Cortex of kidney (tissue), 1 donor: ENCODE results near the gene CACNA1G.

Experiments
- DNase-seq: peaks from one replicate; lab custom pipeline; 2025; lab: John Stamatoyannopoulos, UW

The CACNA1G gene

DNA sequence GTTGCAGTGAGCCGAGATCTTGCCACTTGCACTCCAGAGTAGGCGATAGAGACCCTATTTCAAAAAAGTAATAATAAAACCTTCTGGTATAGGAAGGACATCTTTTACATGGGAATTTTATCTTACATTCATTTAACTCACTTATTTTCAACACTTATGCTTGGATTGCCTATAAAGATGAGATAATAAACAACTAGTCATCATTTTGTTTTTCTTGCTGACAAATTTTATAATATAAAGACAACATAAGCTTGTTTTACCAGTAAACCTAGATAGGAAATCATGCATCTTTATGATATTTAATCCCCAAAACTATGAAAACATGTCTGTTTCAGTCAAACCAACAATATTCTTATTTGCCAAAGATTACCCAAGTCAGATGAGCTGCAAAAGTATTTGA, 91.1 kb downstream of the CACNA1G start:
- DNase-seq, result no peak

DNA sequence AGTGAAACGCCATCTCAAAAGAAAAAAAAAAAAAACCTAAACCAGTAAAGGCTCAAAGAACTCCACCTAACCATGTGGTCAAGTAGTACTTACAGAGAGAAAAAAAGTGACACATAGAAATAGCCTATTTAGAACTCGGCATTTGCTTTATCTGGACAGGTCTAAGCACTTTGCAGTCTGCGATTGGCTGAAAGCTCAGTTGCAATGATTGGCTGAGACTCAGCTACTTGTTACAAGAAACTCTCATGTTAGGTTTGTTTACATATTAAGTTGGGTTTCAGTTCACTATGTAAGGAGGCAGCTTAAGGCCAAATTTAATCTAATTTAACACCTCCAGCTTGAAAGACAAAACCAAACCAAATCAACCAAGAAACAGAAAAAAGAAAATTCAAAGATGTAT, 93.2 kb downstream of the CACNA1G start:
- no peak for DNase-seq

DNA sequence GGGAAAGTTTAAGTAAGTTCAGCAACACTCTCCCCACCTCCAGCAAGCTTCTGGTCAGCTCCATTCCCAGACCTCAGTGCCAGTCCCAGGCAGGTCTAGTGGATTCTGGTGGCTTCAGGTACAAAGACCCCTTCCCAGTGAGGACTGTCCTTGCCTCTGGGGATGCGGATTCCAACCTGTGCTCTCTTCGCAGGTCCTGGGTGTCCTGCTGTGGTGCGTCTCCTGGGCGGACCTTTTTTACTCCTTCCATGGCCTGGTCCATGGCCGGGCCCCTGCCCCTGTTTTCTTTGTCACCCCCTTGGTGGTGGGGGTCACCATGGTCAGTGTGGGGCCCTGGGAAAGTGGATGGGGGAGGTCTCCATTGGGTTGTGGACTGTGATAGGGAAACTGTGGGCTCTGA, 96.0 kb downstream of the CACNA1G start:
- DNase-seq, result no peak

- no peak for DNase-seq
Observed at GRCh38 chr17:50657054-50657453, 96.5 kb downstream of the CACNA1G start.

DNA sequence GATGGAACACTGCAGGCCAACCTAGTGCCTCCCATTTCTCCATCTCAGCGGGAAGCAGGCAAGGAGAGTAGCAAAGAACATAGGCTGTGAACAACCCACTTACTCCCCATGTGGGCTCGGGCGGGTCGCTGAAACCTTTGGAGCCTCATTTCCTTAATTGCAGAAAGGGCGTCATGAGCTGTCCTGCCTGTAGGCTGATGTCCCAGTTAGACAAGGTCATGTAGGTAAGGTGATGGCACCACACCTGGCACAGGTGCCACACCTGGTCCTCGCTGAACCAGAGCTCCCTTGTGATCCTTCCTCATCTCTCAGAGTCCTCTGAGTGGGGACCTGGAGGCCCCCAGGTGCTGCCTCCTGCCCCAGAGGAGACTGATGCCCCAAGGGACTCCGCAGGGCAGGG, 97.1 kb downstream of the CACNA1G start:
- no peak for DNase-seq

DNA sequence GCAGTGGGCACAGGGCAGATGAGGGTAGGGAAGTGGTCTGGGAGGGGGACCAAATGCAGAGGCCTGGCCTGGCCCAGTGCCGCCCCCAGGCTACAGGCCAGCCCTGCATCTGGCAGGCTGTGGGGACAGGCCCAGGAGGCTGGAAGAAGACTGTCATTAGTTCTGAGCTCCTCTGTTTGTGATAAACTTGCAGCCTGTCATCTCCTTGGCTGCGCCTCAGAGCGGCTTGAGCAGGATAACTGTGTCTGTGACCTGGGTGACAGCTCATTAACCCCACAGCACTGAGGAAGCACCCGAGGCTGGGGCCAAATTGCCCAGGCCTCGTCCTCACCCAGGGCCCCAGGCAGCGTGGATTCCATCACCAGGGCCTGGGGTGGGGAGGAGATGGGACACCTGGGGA, 98.1 kb downstream of the CACNA1G start:
- DNase-seq, result no peak

DNA sequence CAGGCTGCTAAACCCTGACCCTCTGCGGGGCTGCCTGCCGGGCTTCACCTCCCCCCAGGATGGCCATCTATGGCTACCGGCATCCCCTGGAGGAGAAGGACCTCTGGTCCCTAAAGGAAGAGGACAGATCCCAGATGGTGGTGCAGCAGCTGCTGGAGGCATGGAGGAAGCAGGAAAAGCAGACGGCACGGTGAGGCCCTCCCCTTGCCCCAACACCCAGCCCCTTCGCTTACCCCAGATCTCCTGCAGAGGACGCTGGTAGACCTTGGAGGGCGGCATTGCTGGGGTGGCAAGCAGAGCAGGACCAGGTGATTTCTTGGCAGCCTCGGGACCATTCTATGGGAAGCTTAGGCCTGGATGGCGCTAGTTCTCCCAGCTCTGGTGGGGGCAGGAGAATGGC, 98.7 kb downstream of the CACNA1G start:
- no peak for DNase-seq

- no peak for DNase-seq
Observed at GRCh38 chr17:50660042-50660886, 99.7 kb downstream of the CACNA1G start.

DNA sequence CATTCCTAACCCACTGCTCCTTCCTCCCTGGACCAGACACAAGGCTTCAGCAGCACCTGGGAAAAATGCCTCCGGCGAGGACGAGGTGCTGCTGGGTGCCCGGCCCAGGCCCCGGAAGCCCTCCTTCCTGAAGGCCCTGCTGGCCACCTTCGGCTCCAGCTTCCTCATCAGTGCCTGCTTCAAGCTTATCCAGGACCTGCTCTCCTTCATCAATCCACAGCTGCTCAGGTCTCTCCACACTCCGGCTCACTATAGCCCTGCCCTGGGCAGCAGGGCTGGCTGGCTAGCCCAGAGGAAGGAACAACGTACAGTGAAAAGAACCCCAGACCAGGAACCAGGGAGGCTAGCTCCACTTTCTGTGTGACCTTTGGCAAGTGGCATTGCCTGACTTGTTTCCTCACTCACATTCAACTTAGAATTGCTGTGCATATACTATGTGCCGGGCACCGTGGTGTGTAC, 100.4 kb downstream of the CACNA1G start:
- no peak for DNase-seq

DNA sequence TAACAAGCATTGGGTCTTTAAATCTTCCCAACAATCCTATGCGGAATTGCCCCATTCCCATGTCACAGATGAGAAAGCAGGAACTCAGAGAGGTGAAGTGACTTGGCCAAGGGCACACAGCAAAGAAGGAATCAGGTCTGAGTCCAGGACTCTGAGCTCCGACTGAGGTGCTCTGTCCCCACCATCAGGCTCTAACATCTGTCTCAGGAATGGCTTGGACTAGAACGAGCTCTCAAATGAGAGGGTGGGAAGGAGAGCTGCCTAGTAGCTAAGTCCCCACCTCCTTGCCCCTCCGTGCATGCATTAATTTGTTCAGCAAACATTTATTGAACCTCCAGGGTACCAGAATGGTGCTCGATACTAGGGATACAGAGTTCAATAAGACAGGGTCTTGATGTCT, 100.8 kb downstream of the CACNA1G start:
- DNase-seq, result no peak

GRCh38 chr17:50661795-50662391, 101.4 kb downstream of the CACNA1G start:
- no peak for DNase-seq

DNA sequence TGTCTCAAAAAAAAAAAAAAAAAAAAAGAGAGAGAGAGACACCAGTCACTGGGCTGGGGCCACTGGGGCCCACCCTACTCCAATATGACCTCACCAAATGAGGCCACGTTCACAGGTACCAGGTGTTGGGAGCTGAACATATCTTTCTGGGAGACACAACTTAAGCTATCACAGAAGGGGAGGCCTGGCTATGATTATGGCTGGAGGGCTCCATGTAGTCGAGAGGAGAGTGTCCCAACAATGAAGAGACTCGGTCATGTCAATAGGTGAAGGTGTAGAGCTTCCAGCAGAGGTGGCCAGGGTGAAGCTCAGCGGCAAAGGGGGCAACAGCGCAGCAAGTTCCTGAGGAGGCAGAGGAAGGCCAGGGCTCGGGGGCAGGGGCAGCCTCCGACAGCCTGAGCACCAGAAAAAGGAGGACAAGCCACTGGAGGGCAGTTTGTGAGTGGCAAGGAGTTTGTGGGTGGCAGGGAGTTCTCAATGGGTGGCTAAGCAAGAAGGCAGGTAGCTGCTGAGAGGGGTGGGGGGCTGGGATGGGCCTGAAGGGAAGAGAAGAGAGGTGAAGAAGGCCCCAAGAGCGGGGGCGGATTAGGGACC, 102.2 kb downstream of the CACNA1G start:
- no peak for DNase-seq

DNA sequence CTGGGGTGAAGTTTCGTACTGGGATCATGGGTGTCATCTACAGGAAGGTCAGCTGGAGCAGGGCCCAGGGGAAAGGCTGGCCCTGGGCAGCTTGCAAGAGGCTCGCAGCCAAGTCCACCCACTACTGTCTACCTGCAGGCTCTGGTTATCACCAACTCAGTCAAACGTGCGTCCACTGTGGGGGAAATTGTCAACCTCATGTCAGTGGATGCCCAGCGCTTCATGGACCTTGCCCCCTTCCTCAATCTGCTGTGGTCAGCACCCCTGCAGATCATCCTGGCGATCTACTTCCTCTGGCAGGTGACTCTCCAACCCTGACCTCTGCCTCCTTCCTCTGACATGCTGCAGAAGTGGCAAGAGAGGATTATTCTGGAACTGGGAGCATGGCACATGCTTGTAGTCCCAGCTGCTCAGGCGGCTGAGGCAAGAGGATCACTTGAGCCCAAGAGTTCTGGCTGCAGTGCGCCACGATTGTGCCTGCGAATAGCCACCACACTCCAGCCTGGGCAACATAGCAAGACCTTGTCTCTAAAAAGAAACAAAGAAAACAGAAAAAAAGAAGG, 103.4 kb downstream of the CACNA1G start:
- no peak for DNase-seq

DNA sequence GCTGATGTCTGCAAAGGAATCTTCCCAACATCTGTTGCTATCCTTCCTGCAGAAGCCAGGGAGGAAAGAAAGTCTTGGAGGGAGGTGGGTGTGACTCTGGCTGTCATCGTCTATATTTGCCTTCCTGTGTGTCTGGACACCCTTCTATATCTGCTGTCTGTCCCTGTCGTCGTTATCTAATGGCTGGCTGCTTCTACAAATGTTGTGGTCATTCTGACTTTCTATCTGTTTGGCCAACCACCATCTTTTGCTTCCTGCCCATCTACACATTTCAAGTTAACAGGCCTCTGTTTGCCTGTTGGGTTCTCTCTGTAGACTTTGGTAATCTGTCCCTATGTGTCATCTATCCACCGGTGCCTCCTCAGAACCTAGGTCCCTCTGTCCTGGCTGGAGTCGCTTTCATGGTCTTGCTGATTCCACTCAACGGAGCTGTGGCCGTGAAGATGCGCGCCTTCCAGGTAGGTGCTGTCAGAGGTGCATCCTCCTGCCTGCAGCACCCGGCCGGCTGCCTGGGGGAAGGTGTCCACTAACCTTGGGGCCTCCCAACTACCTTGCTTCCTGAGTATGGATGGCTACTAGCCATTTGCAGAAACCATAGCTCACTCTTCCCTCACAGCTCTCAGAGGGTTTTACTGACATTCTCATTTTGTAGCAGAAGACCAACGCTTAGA, 104.4 kb downstream of the CACNA1G start:
- DNase-seq, result no peak

DNA sequence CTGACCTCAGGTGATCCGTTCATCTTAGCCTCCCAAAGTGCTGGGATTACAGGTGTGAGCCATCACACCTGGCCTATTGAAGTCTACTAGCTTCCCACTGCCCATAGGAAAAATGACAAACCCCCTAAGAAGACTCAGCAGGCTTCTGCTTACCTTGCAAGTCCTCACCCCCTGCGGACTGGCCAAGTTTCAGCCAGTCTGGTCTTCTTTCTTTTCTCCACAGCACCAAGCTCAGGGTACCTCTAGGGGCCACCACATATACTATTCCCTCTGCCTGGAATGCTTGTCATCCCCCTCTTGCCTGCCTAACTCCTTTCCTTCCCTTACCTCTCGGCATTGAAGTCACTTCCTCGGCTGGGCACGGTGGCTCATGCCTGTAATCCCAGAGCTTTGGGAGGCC, 105.3 kb downstream of the CACNA1G start:
- no peak for DNase-seq

GRCh38 chr17:50666316-50666715, 105.8 kb downstream of the CACNA1G start:
- no peak for DNase-seq

GRCh38 chr17:50667259-50668024, 106.9 kb downstream of the CACNA1G start:
- no peak for DNase-seq

DNA sequence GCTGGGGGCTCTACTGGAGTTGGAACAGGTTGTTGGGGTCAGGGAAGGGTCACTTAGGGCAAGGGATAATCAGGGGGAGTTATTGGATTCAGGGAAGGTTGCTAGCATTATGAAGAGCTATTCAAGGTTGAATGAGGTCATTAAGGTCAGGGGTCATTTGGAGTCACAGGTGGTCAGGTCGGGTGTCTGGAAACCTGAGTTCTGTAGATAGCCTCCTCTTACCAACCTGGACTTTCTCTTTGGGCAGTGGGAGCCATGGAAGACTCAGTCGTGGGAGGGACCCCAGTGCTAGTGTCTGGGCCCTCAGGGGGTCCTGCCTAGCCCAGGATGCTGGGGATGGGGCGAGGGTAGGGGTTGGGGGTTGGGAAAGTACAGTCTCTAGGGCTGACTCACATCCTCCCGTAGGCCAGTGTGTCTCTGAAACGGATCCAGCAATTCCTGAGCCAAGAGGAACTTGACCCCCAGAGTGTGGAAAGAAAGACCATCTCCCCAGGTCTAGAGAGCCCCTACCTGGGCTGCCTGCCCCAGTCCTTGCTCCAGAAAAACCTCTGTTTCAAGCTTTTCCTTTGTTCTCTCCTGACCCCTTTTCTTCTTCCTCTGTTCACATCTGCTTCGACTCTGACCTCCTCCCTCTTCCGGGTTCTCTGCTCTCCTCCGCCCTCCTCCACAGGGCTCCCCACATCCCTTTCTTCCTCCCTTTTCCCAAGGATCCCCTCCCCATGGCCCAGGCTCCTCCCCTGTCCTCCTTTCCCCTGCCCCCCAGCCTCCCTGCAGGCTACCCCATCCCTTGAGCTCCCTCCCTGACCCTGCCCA, 107.7 kb downstream of the CACNA1G start:
- no peak for DNase-seq

DNA sequence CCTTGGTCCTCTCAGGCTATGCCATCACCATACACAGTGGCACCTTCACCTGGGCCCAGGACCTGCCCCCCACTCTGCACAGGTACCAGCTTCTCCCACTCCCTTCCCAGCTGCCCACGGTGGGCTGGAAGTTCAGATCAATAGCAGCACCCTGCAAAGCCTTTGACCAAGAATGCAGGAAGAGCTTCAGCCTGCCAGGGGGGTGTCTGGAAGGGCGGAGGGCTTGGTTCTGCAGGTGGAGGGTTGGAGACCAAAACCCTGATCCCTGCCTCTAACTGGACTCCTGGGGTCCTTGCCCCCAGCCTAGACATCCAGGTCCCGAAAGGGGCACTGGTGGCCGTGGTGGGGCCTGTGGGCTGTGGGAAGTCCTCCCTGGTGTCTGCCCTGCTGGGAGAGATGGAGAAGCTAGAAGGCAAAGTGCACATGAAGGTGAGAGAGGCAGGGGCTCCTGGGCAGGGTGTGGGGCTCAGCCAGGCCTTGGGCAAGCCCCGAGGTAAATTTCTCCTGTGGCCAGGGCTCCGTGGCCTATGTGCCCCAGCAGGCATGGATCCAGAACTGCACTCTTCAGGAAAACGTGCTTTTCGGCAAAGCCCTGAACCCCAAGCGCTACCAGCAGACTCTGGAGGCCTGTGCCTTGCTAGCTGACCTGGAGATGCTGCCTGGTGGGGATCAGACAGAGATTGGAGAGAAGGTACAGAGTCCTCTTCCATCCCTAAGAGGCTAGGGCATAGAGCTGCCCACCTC, 108.5 kb downstream of the CACNA1G start:
- no peak for DNase-seq

GRCh38 chr17:50672071-50672470, 111.6 kb downstream of the CACNA1G start:
- no peak for DNase-seq
